Tibial nerve (tissue), 4 donors: ENCODE results near the gene ZNF426. TPM values are rescaled to one million over a fixed set of nuclear protein-coding genes. Genes with fewer than 3 reads are reported as not detected.
"Not testable (repeated sequence)": the region's sequence is repeated elsewhere in the genome, so short reads cannot be mapped to it uniquely, and the experiment has no call there.

Source experiments
- DNase-seq, 2 donors: peaks; one replicate each; pipeline ENCODE4 v3.0.0-alpha.2; 2019; ENCODE audit warnings: low spot score in 2 of 2
- H3K27ac ChIP-seq, 4 donors: fragments of 200-600 bp; sonication (generic) in 3 of 4; one replicate each; pipeline ENCODE4 v1.5.1; 2017 to 2019; ENCODE audit warnings: mild to moderate bottlenecking in 1 of 4
- H3K27me3 ChIP-seq, 2 donors: fragments of 200-600 bp; sonication (generic) in 1 of 2; one replicate each; pipeline versions ENCODE4 v1.5.1 to v1.6.0; 2017 to 2019
- H3K36me3 ChIP-seq, 3 donors: fragments of 200-600 bp; sonication (generic); one replicate each; pipeline ENCODE4 v1.5.1; 2018 to 2019
- H3K4me1 ChIP-seq, 4 donors: fragments of 200-600 bp; sonication (generic) in 3 of 4; one replicate each; pipeline ENCODE4 v1.5.1; 2017 to 2019
- H3K4me3 ChIP-seq, 4 donors: fragments of 200-600 bp; sonication (generic) in 3 of 4; one replicate each; pipeline ENCODE4 v1.5.1; 2017 to 2019; ENCODE audit warnings: mild to moderate bottlenecking in 1 of 4, moderate library complexity in 1 of 4
- H3K9me3 ChIP-seq, 4 donors: fragments of 200-600 bp; sonication (generic) in 3 of 4; one replicate each; pipeline ENCODE4 v1.5.1; 2017 to 2019
- EP300 ChIP-seq, 2 donors: sonication (generic); formaldehyde crosslinking; IDR thresholded peaks; one replicate each; pipeline ENCODE4 v1.6.1; 2017; ENCODE audit warnings: antibody characterized with exemption in 2 of 2, mild to moderate bottlenecking in 1 of 2
- POLR2A ChIP-seq, 2 donors: fragments of 450-650 bp; IDR thresholded peaks; one replicate each; pipeline ENCODE4 v1.6.1; 2017; ENCODE audit warnings: antibody characterized with exemption in 2 of 2, mild to moderate bottlenecking in 2 of 2, moderate library complexity in 2 of 2
- WGBS, 2 donors: methylation state at CpG; one replicate each; pipeline ENCODE4 v1.1.5; 2018; 5-methylcytosine and 5-hydroxymethylcytosine counted together
- total RNA-seq, 4 donors: library from RNA; depleted of rRNA; stranded (reverse); fragments of >200 nt; gene quantifications; one replicate each; pipeline ENCODE4 v1.1.0, GENCODE V29; 2016
- TF ChIP-seq, protein P1 (sequence below), 5 experiments: fragments of 200-600 bp in 3 of 5; fragments of 450-650 bp in 2 of 5; sonication (generic) in 3 of 5; IDR thresholded peaks; one replicate each; pipeline ENCODE4 v1.5.1; 2016 to 2019; ENCODE audit warnings: antibody characterized with exemption in 5 of 5, mild to moderate bottlenecking in 3 of 5, moderate library complexity in 2 of 5

Gene ZNF426
- total RNA-seq, 4 donors from 2014 or later: 10.5 to 13.7 (median 12.8) TPM

DNA sequence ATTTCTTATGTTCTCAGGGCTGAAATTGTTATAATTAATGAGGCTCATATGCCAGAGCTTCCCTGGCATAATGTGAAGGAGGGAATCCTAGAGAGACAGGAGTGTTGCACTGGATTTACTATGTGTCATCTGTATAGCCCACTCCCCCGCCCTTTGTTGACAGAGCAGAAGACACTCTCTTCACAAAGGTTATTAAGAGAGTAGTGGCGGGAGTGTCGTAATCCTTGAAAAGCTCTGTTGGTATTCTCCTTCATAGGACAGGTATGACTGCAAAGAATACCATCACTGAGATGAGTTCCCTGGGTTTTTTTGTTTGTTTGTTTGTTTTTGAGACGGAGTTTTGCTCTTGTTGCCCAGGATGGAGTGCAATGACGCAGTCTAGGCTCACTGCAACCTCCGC lies 31.8 kb upstream of the ZNF426 start:
- H3K36me3 ChIP-seq: peaks cover 13 to 99% (median 38%) of the 10 kb centered on the region in 3 donors
- no peaks in the 10 kb centered on the region for H3K4me1 ChIP-seq
- no peaks in the 10 kb centered on the region for H3K27me3 ChIP-seq
- H3K27ac ChIP-seq: no peak overlapping the region
- WGBS, 2 donors: 97 to 98% methylated on average over 6 of the region's 6 CpGs
- H3K4me3 ChIP-seq: no peak overlapping the region
- TF ChIP-seq, protein P1, sequence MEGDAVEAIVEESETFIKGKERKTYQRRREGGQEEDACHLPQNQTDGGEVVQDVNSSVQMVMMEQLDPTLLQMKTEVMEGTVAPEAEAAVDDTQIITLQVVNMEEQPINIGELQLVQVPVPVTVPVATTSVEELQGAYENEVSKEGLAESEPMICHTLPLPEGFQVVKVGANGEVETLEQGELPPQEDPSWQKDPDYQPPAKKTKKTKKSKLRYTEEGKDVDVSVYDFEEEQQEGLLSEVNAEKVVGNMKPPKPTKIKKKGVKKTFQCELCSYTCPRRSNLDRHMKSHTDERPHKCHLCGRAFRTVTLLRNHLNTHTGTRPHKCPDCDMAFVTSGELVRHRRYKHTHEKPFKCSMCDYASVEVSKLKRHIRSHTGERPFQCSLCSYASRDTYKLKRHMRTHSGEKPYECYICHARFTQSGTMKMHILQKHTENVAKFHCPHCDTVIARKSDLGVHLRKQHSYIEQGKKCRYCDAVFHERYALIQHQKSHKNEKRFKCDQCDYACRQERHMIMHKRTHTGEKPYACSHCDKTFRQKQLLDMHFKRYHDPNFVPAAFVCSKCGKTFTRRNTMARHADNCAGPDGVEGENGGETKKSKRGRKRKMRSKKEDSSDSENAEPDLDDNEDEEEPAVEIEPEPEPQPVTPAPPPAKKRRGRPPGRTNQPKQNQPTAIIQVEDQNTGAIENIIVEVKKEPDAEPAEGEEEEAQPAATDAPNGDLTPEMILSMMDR (IDR thresholded peaks at IDR 0.05): no peak
- peaks cover 17 to 100% (median 69%) of the 10 kb centered on the region in 4 donors for H3K9me3 ChIP-seq
- no peak for DNase-seq

DNA sequence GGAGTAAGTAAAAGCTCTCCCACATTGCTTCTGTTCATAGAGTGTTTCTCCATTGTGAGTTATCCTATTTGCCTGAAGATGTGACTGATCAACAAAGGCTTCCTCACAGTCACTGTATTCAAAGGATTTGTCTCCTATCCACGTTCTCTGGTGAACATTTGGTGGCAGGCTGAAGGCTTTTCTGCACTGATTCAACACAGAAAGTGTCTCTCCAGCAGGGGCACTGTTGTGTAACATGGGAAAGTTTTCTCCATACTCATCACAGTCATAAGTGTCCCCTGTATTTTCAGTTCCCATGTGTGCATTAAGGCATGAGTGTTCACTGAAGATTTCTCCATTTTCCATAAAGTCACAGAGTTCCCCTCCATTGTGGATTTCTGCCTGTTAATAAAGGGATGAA lies 28.3 kb upstream of the ZNF426 start:
- H3K27me3 ChIP-seq: no peaks in the 10 kb centered on the region
- H3K27ac ChIP-seq: no peak overlapping the region
- peaks cover 13 to 100% (median 70%) of the 10 kb centered on the region in 4 donors for H3K9me3 ChIP-seq
- TF ChIP-seq, protein P1 (IDR thresholded peaks at IDR 0.05): no peak
- no peak for TF ChIP-seq POLR2A (IDR thresholded peaks at IDR 0.05)
- TF ChIP-seq EP300 (IDR thresholded peaks at IDR 0.05): no peak
- no peak for DNase-seq
- no peak overlapping the region for H3K4me3 ChIP-seq
- no peaks in the 10 kb centered on the region for H3K4me1 ChIP-seq
- WGBS, 2 donors: 92 to 95% methylated on average over 1 of the region's 1 CpG
- H3K36me3 ChIP-seq: peaks cover 21 to 100% (median 49%) of the 10 kb centered on the region in 3 donors

- no peak overlapping the region for H3K27ac ChIP-seq
- no peaks in the 10 kb centered on the region for H3K27me3 ChIP-seq
- H3K4me3 ChIP-seq: no peak overlapping the region
- H3K36me3 ChIP-seq: peaks cover 21 to 100% (median 54%) of the 10 kb centered on the region in 3 donors
- DNase-seq: no peak
- 96 to 97% methylated on average over 9 of the region's 9 CpGs for WGBS, 2 donors
- H3K9me3 ChIP-seq: peaks cover 13 to 100% (median 70%) of the 10 kb centered on the region in 4 donors
- TF ChIP-seq POLR2A (IDR thresholded peaks at IDR 0.05) (no peak), EP300 (IDR thresholded peaks at IDR 0.05) (no peak)
- TF ChIP-seq, protein P1 (IDR thresholded peaks at IDR 0.05): no peak
- no peaks in the 10 kb centered on the region for H3K4me1 ChIP-seq
Observed at GRCh38 chr19:9565900-9566705, 27.7 kb upstream of the ZNF426 start.

- TF ChIP-seq EP300 (IDR thresholded peaks at IDR 0.05): no peak
- TF ChIP-seq, protein P1 (IDR thresholded peaks at IDR 0.05): no peak
- TF ChIP-seq POLR2A (IDR thresholded peaks at IDR 0.05): no peak
- Histone ChIP-seq H3K4me3 (no peak overlapping the region), H3K27me3 (no peaks in the 10 kb centered on the region), H3K27ac (no peak overlapping the region), H3K36me3 (peaks cover 0 to 45% (median 0%) of the 10 kb centered on the region in 3 donors), H3K4me1 (no peaks in the 10 kb centered on the region), H3K9me3 (peaks cover 0 to 86% (median 16%) of the 10 kb centered on the region in 4 donors)
- DNase-seq: no peak
- 90 to 94% methylated on average over 6 to 7 of the region's 7 CpGs for WGBS, 2 donors
Observed at GRCh38 chr19:9552536-9553274, 14.3 kb upstream of the ZNF426 start.

GRCh38 chr19:9547870-9548269 lies 9.4 kb upstream of the ZNF426 start:
- peaks cover 0 to 16% (median 0%) of the 10 kb centered on the region in 3 donors for H3K36me3 ChIP-seq
- TF ChIP-seq EP300 (IDR thresholded peaks at IDR 0.05) (no peak), POLR2A (IDR thresholded peaks at IDR 0.05) (no peak)
- TF ChIP-seq, protein P1 (IDR thresholded peaks at IDR 0.05): no peak
- H3K27me3 ChIP-seq: no peaks in the 10 kb centered on the region
- DNase-seq: no peak
- WGBS, 2 donors: 97 to 100% methylated on average over 7 to 9 of the region's 11 CpGs
- peaks cover 0 to 63% (median 2%) of the 10 kb centered on the region in 4 donors for H3K9me3 ChIP-seq
- H3K4me1 ChIP-seq: no peaks in the 10 kb centered on the region
- H3K27ac ChIP-seq: no peak overlapping the region
- H3K4me3 ChIP-seq: no peak overlapping the region

- H3K4me3 ChIP-seq, DNase-seq, H3K36me3 ChIP-seq, H3K27me3 ChIP-seq, H3K27ac ChIP-seq: not testable (repeated sequence)
- WGBS, 2 donors: 92 to 93% methylated on average over 9 to 11 of the region's 12 CpGs
- Histone ChIP-seq H3K9me3 (peaks cover 0 to 25% (median 0%) of the 10 kb centered on the region in 4 donors), H3K4me1 (peaks cover 0 to 18% (median 3%) of the 10 kb centered on the region in 4 donors)
Observed at GRCh38 chr19:9541281-9541680, 2.8 kb upstream of the ZNF426 start.

DNA sequence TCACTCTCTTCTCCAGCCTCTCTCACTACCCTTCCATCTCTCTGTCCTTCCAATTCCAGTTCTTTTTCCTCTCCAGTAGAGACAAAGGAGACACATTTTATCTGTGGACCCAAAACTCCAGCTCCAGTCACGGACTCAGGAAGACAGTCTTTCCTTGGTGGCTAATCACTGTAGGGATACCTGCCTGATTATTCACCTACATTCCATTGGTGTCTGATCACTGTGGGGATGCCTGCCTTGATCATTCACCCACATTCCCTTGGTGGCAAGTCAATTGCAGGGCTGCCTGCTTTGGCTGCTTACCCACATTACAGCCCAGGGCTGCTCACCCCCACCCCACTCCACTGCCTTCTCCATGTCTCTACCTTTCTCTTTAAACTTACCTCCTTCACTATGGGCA lies 1.5 kb upstream of the ZNF426 start:
- DNase-seq: not testable (repeated sequence)
- WGBS, 2 donors: 95 to 100% methylated on average over 1 of the region's 1 CpG

More for the DNA sequence above, 1.5 kb upstream of the ZNF426 start:
- H3K27ac ChIP-seq, H3K27me3 ChIP-seq, H3K4me3 ChIP-seq: not testable (repeated sequence)
- H3K36me3 ChIP-seq: peaks cover 3 to 23% (median 12%) of the 10 kb centered on the region in 3 donors
- peaks cover 0 to 35% (median 0%) of the 10 kb centered on the region in 4 donors for H3K9me3 ChIP-seq
- H3K4me1 ChIP-seq: peaks cover 0 to 18% (median 3%) of the 10 kb centered on the region in 4 donors
